Activated CD4-positive, CD25-positive, alpha-beta regulatory T cell (primary cell): ENCODE measurements around the gene FAM240B.

Source experiments
- DNase-seq, 4 experiments: peaks; one replicate each; lab custom pipeline; 2025; lab: John Stamatoyannopoulos, UW

Gene FAM240B

GRCh38 chr9:38699337-38699736 lies 20.6 kb downstream of the FAM240B start:
- DNase-seq: no peak

GRCh38 chr9:38697776-38698300 lies 22.1 kb downstream of the FAM240B start:
- no peak for DNase-seq

- no peak for DNase-seq
Measured at GRCh38 chr9:38696999-38697398, 22.9 kb downstream of the FAM240B start.

- no peak for DNase-seq
Measured at GRCh38 chr9:38694676-38695075, 25.3 kb downstream of the FAM240B start.

GRCh38 chr9:38692707-38693106 lies 27.2 kb downstream of the FAM240B start:
- DNase-seq: no peak

- no peak for DNase-seq
Measured at GRCh38 chr9:38690574-38690973, 29.4 kb downstream of the FAM240B start.

GRCh38 chr9:38689678-38690077 lies 30.3 kb downstream of the FAM240B start:
- DNase-seq: no peak

- DNase-seq: no peak
Measured at GRCh38 chr9:38687992-38688391, 31.9 kb downstream of the FAM240B start.

GRCh38 chr9:38687389-38687842 lies 32.5 kb downstream of the FAM240B start:
- DNase-seq: no peak

GRCh38 chr9:38686933-38687332 lies 33.0 kb downstream of the FAM240B start:
- no peak for DNase-seq

- no peak for DNase-seq
Measured at GRCh38 chr9:38685535-38685934, 34.4 kb downstream of the FAM240B start.

- DNase-seq: no peak
Measured at GRCh38 chr9:38683336-38683735, 36.6 kb downstream of the FAM240B start.

GRCh38 chr9:38682713-38683112 lies 37.2 kb downstream of the FAM240B start:
- DNase-seq: no peak

GRCh38 chr9:38681747-38682227 lies 38.1 kb downstream of the FAM240B start:
- DNase-seq: no peak

- no peak for DNase-seq
Measured at GRCh38 chr9:38680837-38681445, 39.0 kb downstream of the FAM240B start.

- no peak for DNase-seq
Measured at GRCh38 chr9:38677660-38678303, 42.2 kb downstream of the FAM240B start.

GRCh38 chr9:38675831-38676230 lies 44.1 kb downstream of the FAM240B start:
- DNase-seq: no peak

GRCh38 chr9:38675211-38675610 lies 44.7 kb downstream of the FAM240B start:
- no peak for DNase-seq

GRCh38 chr9:38673399-38674193 lies 46.3 kb downstream of the FAM240B start:
- no peak for DNase-seq

GRCh38 chr9:38671748-38672147 lies 48.2 kb downstream of the FAM240B start:
- DNase-seq: no peak

GRCh38 chr9:38671372-38671731 lies 48.6 kb downstream of the FAM240B start:
- DNase-seq: no peak

GRCh38 chr9:38670542-38671371 lies 49.2 kb downstream of the FAM240B start:
- no peak for DNase-seq
